Keratinocyte (primary cell): ENCODE measurements around the gene RAPGEF4. TPM values are rescaled to one million over a fixed set of nuclear protein-coding genes. Genes with fewer than 3 reads are reported as not detected.

Experiments used
- DNase-seq: peaks from one replicate; pipeline ENCODE4 v3.0.0-alpha.2; 2011; ENCODE audit warnings: low read depth, missing footprints, low spot score
- FAIRE-seq: peaks from 2 replicates; lab custom pipeline; 2011; peaks lifted over from hg19 to GRCh38; lab: Jason Lieb, UNC
- H2AFZ ChIP-seq: 2 replicates; pipeline ENCODE4 v1.6.0; 2012; ENCODE audit warnings: low read length, control low read depth, inconsistent platforms; ENCODE audit not compliant: control insufficient read depth
- H3K27ac ChIP-seq: 2 replicates; pipeline ENCODE4 v1.5.1; 2011; ENCODE audit warnings: low read length; ENCODE audit not compliant: control insufficient read depth, insufficient read depth
- H3K27me3 ChIP-seq: 3 replicates; pipeline ENCODE4 v1.6.0; 2011; ENCODE audit warnings: low read length; ENCODE audit not compliant: control insufficient read depth, insufficient read depth; ENCODE audit errors: extremely low read depth
- H3K36me3 ChIP-seq, 2 experiments: 2 replicates in 1 of 2; 3 replicates in 1 of 2; pipeline ENCODE4 v1.5.1; 2011; ENCODE audit warnings: low read length in 2 of 2, mild to moderate bottlenecking in 1 of 2; ENCODE audit not compliant: control insufficient read depth in 2 of 2, insufficient read depth in 2 of 2; ENCODE audit errors: extremely low read depth in 1 of 2
- H3K4me1 ChIP-seq: 3 replicates; pipeline ENCODE4 v1.5.1; 2011; ENCODE audit warnings: low read length; ENCODE audit not compliant: control insufficient read depth, insufficient read depth; ENCODE audit errors: extremely low read depth
- H3K4me2 ChIP-seq: 3 replicates; pipeline ENCODE4 v1.6.0; 2011; ENCODE audit warnings: low read depth, low read length; ENCODE audit not compliant: control insufficient read depth, insufficient read depth; ENCODE audit errors: extremely low read depth
- H3K4me3 ChIP-seq, 3 experiments: fragments of 200-600 bp in 1 of 3; sonication (generic) in 1 of 3; 2 replicates in 2 of 3; 3 replicates in 1 of 3; pipeline ENCODE4 v1.5.1; 2011 to 2016; ENCODE audit warnings: low read length in 3 of 3, mild to moderate bottlenecking in 3 of 3, control low read depth in 2 of 3, inconsistent platforms in 1 of 3, low read depth in 1 of 3, mixed read lengths in 1 of 3, mixed run types in 1 of 3, moderate library complexity in 1 of 3; ENCODE audit not compliant: control insufficient read depth in 2 of 3, insufficient read depth in 2 of 3; ENCODE audit errors: extremely low read depth in 1 of 3
- H3K79me2 ChIP-seq: 2 replicates; pipeline ENCODE4 v1.6.0; 2012; ENCODE audit warnings: low read length; ENCODE audit not compliant: control insufficient read depth, insufficient read depth
- H3K9ac ChIP-seq: 3 replicates; pipeline ENCODE4 v1.6.0; 2011; ENCODE audit warnings: low read length; ENCODE audit not compliant: control insufficient read depth, insufficient read depth; ENCODE audit errors: extremely low read depth
- H3K9me1 ChIP-seq: 3 replicates; pipeline ENCODE4 v1.6.0; 2011; ENCODE audit warnings: low read length; ENCODE audit not compliant: control insufficient read depth, insufficient read depth; ENCODE audit errors: extremely low read depth
- H3K9me3 ChIP-seq: 2 replicates; pipeline ENCODE4 v1.5.1; 2012; ENCODE audit warnings: low read depth, low read length; ENCODE audit not compliant: control insufficient read depth
- H4K20me1 ChIP-seq: 3 replicates; pipeline ENCODE4 v1.6.0; 2011; ENCODE audit warnings: low read length; ENCODE audit not compliant: control insufficient read depth, insufficient read depth; ENCODE audit errors: extremely low read depth
- EZH2 ChIP-seq: IDR thresholded peaks from one replicate; pipeline ENCODE4 v1.6.1; 2012; ENCODE audit warnings: inconsistent platforms, mild to moderate bottlenecking, low read length, moderate library complexity
- dilution Hi-C: fragments of 300-500 bp; cut with MboI; formaldehyde crosslinking; loops from one replicate; pipeline ENCODE4 v1.7.0; 2020; ENCODE audit warnings: low sequenced_read_pairs; ENCODE audit not compliant: extremely low pct_ligation_motif_present
- polyA plus RNA-seq, 5 experiments: library from polyadenylated mRNA; depleted of rRNA in 3 of 5; stranded (reverse) in 3 of 5; stranded (forward) in 1 of 5; unstranded in 1 of 5; fragments of >200 nt; gene quantifications; 1 replicate in 1 of 5; 2 replicates in 3 of 5; 3 replicates in 1 of 5; pipeline versions ENCODE4 v1.2.1 to v1.2.3, GENCODE V29; 2011 to 2012; ENCODE audit warnings: missing spikeins in 2 of 5, low read depth in 1 of 5, low replicate concordance in 1 of 5
- TF ChIP-seq, protein P1 (sequence below), 3 experiments: IDR thresholded peaks in 1 of 3; conservative IDR thresholded peaks in 1 of 3; optimal IDR thresholded peaks in 1 of 3; 2 replicates in 2 of 3; 3 replicates in 1 of 3; pipeline versions ENCODE3 to v1.5.1; 2011; ENCODE audit warnings: low read length in 3 of 3, mild to moderate bottlenecking in 3 of 3, moderate library complexity in 2 of 3, control low read depth in 1 of 3, inconsistent platforms in 1 of 3; ENCODE audit not compliant: insufficient read depth in 2 of 3; ENCODE audit errors: extremely low read depth in 1 of 3

RAPGEF4 gene
- polyA plus RNA-seq, 1 donor (not counting 4 experiments of a cell fraction or from before 2014, with no cell fraction given): 1.6 TPM

GRCh38 chr2:172943539-172943938, 207.9 kb downstream of the RAPGEF4 start:
- H3K27ac ChIP-seq: no peak overlapping the region
- H3K4me1 ChIP-seq: peaks cover 4% of the 10 kb centered on the region
- H3K9me1 ChIP-seq: no peaks in the 10 kb centered on the region
- H3K4me3 ChIP-seq: no peak overlapping the region
- dilution Hi-C loops: no loop called here
- DNase-seq (no peak), FAIRE-seq (no peak)
- no peaks in the 10 kb centered on the region for H3K79me2 ChIP-seq
- H2AFZ ChIP-seq: no peak overlapping the region
- H3K9ac ChIP-seq: no peak overlapping the region
- no peak overlapping the region for H3K4me2 ChIP-seq
- no peaks in the 10 kb centered on the region for H3K27me3 ChIP-seq
- peaks cover 2% of the 10 kb centered on the region for H3K9me3 ChIP-seq
- H3K36me3 ChIP-seq: no peaks in the 10 kb centered on the region
- no peaks in the 10 kb centered on the region for H4K20me1 ChIP-seq
- TF ChIP-seq, protein P1, sequence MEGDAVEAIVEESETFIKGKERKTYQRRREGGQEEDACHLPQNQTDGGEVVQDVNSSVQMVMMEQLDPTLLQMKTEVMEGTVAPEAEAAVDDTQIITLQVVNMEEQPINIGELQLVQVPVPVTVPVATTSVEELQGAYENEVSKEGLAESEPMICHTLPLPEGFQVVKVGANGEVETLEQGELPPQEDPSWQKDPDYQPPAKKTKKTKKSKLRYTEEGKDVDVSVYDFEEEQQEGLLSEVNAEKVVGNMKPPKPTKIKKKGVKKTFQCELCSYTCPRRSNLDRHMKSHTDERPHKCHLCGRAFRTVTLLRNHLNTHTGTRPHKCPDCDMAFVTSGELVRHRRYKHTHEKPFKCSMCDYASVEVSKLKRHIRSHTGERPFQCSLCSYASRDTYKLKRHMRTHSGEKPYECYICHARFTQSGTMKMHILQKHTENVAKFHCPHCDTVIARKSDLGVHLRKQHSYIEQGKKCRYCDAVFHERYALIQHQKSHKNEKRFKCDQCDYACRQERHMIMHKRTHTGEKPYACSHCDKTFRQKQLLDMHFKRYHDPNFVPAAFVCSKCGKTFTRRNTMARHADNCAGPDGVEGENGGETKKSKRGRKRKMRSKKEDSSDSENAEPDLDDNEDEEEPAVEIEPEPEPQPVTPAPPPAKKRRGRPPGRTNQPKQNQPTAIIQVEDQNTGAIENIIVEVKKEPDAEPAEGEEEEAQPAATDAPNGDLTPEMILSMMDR (optimal IDR thresholded peaks at IDR 0.05 in 1 of 3, IDR thresholded peaks at IDR 0.05 in 1 of 3, conservative IDR thresholded peaks at IDR 0.05 in 1 of 3; ENCODE audit: extremely low read depth in 1 of 3, insufficient read depth in 2 of 3, low read length in 3 of 3): no peak
- no peak for TF ChIP-seq EZH2

DNA sequence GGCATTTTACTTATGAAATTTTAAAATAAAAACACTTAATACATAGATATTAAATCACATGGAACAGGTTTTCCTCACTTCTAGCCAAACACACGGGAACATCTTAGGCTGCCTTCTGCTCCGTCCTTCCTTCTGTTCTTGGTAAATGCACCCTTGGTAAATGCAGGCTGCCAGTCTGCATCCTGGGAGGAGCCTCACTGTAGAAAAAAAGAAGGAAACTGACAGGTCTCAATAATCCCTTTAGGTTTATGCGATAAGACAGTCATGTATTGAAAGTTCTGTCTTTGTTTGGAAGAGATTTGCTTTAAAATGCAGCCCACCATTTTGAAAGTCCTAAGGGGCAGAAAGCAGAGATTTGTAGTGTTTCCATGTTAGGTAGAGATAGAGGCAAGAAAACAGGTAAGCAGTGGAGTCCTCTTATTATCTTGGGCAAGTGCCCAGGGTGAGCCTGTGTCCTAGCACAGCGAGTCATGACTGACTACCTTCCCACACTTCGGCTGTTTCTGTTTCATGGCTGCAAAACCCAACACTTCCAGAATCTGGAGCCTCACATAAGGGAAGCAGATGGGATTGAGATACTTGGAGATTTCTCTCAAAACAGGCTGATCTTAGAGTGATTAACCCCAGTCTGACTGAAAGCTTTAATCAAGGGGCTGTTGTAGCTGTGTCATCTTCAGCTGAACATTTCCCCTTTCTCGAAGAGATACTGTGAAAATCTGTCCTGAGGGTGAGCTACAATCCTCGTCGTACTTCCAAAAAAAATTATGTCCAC, 208.6 kb downstream of the RAPGEF4 start:
- Histone ChIP-seq H3K9me1 (no peaks in the 10 kb centered on the region), H3K4me1 (peaks cover 4% of the 10 kb centered on the region), H3K9me3 (peaks cover 2% of the 10 kb centered on the region), H3K27ac (no peak overlapping the region), H3K36me3 (no peaks in the 10 kb centered on the region), H3K4me2 (peak overlapping the region; percentile 47), H4K20me1 (no peaks in the 10 kb centered on the region), H3K4me3 (no peak overlapping the region), H3K27me3 (no peaks in the 10 kb centered on the region), H2AFZ (peak overlapping the region; percentile 7), H3K9ac (no peak overlapping the region), H3K79me2 (no peaks in the 10 kb centered on the region)
- FAIRE-seq: peak; percentile 70
- dilution Hi-C loops: no loop called here
- TF ChIP-seq, protein P1 (optimal IDR thresholded peaks at IDR 0.05 in 1 of 3, IDR thresholded peaks at IDR 0.05 in 1 of 3, conservative IDR thresholded peaks at IDR 0.05 in 1 of 3; ENCODE audit: extremely low read depth in 1 of 3, insufficient read depth in 2 of 3, low read length in 3 of 3): no peak
- no peak for TF ChIP-seq EZH2
- DNase-seq: no peak
